ENCODE results near the gene C1QL4. TPM values are rescaled to one million over a fixed set of nuclear protein-coding genes. Genes with fewer than 3 reads are reported as not detected.
"Not testable (repeated sequence)": the region's sequence is repeated elsewhere in the genome, so short reads cannot be mapped to it uniquely, and the experiment has no call there.

Gene C1QL4
- total RNA-seq, 6 experiments from 2014 or later: not detected

DNA sequence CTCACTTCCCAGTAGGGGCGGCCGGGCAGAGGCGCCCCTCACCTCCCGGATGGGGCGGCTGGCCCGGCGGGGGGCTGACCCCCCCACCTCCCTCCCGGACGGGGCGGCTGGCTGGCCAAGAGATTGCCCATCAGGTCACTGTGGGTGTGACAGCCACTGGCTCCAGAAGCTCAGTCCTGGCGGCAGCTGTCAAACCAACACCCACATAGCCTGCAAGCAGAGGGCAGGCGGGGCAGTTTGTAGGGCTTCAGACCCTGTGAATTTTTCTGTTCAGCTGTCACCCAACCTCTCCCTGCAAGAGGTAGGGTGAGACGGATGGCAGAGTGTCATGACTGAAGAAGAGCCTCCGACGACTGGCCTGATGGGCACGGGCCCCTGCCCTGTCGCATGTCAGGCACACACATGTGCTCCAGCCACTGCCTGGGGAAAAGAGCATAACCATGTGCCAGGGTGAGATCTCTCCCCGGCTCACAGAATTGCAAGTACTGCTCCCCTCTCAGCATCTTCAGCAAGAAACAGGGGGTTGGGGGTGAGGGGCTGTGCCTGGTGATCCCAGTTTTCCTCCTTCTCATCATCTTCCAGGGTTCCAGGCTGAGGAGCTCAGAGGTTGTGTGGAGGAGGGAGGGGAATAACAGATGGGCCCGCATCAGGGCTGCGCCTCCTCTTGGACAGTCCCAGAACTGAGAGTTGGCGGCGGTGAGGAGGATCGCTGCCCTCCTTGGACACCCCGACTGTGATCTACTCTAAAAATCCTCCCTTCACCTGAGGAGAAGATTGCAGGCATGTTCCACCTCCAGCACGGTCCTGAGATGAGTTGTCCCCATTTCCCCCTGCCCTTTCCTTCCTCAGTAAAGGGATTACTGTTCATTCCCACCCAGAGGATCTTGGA lies 53.2 kb downstream of the C1QL4 start:
- ATAC-seq: peak in 1 of 4 donors; percentile 21
- WGBS (ENCODE audit: insufficient coverage, low coverage, low lambda C conversion rate, missing lambda C conversion rate): 69% methylated on average over 6 of the region's 25 CpGs
- no peak for DNase-seq
- TF ChIP-seq, protein P1, sequence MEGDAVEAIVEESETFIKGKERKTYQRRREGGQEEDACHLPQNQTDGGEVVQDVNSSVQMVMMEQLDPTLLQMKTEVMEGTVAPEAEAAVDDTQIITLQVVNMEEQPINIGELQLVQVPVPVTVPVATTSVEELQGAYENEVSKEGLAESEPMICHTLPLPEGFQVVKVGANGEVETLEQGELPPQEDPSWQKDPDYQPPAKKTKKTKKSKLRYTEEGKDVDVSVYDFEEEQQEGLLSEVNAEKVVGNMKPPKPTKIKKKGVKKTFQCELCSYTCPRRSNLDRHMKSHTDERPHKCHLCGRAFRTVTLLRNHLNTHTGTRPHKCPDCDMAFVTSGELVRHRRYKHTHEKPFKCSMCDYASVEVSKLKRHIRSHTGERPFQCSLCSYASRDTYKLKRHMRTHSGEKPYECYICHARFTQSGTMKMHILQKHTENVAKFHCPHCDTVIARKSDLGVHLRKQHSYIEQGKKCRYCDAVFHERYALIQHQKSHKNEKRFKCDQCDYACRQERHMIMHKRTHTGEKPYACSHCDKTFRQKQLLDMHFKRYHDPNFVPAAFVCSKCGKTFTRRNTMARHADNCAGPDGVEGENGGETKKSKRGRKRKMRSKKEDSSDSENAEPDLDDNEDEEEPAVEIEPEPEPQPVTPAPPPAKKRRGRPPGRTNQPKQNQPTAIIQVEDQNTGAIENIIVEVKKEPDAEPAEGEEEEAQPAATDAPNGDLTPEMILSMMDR (IDR thresholded peaks at IDR 0.05): no peak
- no peak for TF ChIP-seq POLR2A (IDR thresholded peaks at IDR 0.05)
- Histone ChIP-seq H3K27me3 (no peaks in the 10 kb centered on the region), H3K27ac (no peak overlapping the region), H3K9me3 (no peaks in the 10 kb centered on the region), H3K4me1 (peaks cover 0 to 4% (median 0%) of the 10 kb centered on the region in 4 donors), H3K4me3 (no peak overlapping the region), H3K36me3 (no peaks in the 10 kb centered on the region)
- intact Hi-C loops (cut with DNase I): no loop called here

DNA sequence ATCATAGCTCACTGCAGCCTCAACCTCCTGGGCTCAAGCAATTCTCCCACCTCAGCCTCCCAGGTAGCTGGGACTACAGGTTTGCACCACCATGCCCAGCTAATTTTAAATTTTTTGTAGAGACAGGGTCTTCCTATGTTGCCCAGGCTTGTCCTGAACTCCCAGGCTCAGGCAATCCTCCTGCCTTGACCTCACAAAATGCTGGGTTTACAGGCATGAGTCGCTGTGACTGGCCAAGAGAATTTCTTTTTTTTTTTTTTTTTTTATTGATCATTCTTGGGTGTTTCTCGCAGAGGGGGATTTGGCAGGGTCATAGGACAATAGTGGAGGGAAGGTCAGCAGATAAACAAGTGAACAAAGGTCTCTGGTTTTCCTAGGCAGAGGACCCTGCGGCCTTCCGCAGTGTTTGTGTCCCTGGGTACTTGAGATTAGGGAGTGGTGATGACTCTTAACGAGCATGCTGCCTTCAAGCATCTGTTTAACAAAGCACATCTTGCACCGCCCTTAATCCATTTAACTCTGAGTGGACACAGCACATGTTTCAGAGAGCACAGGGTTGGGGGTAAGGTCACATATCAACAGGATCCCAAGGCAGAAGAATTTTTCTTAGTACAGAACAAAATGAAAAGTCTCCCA lies 54.1 kb downstream of the C1QL4 start:
- DNase-seq; H3K4me1 ChIP-seq; H3K4me3 ChIP-seq; H3K27ac ChIP-seq; H3K27me3 ChIP-seq; intact Hi-C loops (cut with DNase I); H3K9me3 ChIP-seq; H3K36me3 ChIP-seq; ATAC-seq: not testable (repeated sequence)
- WGBS (ENCODE audit: insufficient coverage, low coverage, low lambda C conversion rate, missing lambda C conversion rate): no CpG with 5 or more reads among the region's 6 CpGs

Other genes starting within 250 kb of the C1QL4 start
- gene DHH, start 242.4 kb downstream of the C1QL4 start, total RNA-seq: under 1 TPM in 3 of 6 experiments, not detected in 3; 0.04 to 0.13 (median 0.07) TPM
- gene LMBR1L, start 226.3 kb downstream of the C1QL4 start, total RNA-seq: 10 to 100 TPM; 12.2 to 34.5 (median 16.3) TPM
- 100 to 1,000 TPM in 5 of 6 experiments, 10 to 100 TPM in 1; 90.3 to 370 (median 174) TPM for gene TUBA1B, start 205.8 kb downstream of the C1QL4 start, total RNA-seq
- gene TUBA1A, start 148.1 kb downstream of the C1QL4 start, total RNA-seq: 10 to 100 TPM in 2 of 6 experiments, 1 to 10 TPM in 4; 3.8 to 18.9 (median 5.8) TPM
- gene TUBA1C, start 72.1 kb downstream of the C1QL4 start, total RNA-seq: 100 to 1,000 TPM in 2 of 6 experiments, 10 to 100 TPM in 4; 40.6 to 224 (median 68.7) TPM
- not detected for gene PRPH, start 42.0 kb downstream of the C1QL4 start, total RNA-seq
- 1 to 10 TPM in 2 of 6 experiments, under 1 TPM in 4; 0.24 to 2.6 (median 0.93) TPM for gene TROAP, start 13.9 kb downstream of the C1QL4 start, total RNA-seq
- gene DNAJC22, start 9.7 kb upstream of the C1QL4 start, total RNA-seq: 10 to 100 TPM; 36.5 to 49.1 (median 43.7) TPM
- gene SPATS2, start 30.3 kb upstream of the C1QL4 start, total RNA-seq: 1 to 10 TPM; 3.2 to 6.1 (median 4.4) TPM
- gene KCNH3, start 201.8 kb upstream of the C1QL4 start, total RNA-seq: under 1 TPM in 3 of 6 experiments, not detected in 3; 0.09 to 0.25 (median 0.16) TPM
- gene MCRS1, start 231.0 kb upstream of the C1QL4 start, total RNA-seq: 10 to 100 TPM; 16.0 to 23.0 (median 20.4) TPM